H9 (cell line): ENCODE data around the gene SDK2. TPM values are rescaled to one million over a fixed set of nuclear protein-coding genes. Genes with fewer than 3 reads are reported as not detected.
A peak's percentile ranks its signal among the peaks of the same experiment; 100 is the strongest.

Source experiments
- DNase-seq: peaks from one replicate; pipeline ENCODE4 v3.0.0-alpha.2; 2017
- H2AFZ ChIP-seq: one replicate; pipeline ENCODE4 v1.6.1; 2013; ENCODE audit warnings: mild to moderate bottlenecking, low read length, control low read depth, moderate library complexity
- H2AK5ac ChIP-seq: 2 replicates; pipeline ENCODE4 v1.6.1; 2013; ENCODE audit warnings: low read length, control low read depth, mixed read lengths; ENCODE audit not compliant: insufficient read length
- H2BK120ac ChIP-seq: one replicate; pipeline ENCODE4 v1.6.1; 2013; ENCODE audit warnings: low read depth, mild to moderate bottlenecking, low read length, control low read depth, inconsistent platforms; ENCODE audit not compliant: poor library complexity, severe bottlenecking
- H2BK12ac ChIP-seq: 2 replicates; pipeline ENCODE4 v1.6.1; 2013; ENCODE audit warnings: low read length, control low read depth, mixed read lengths, low read depth; ENCODE audit not compliant: insufficient read length
- H2BK15ac ChIP-seq: 2 replicates; pipeline ENCODE4 v1.6.1; 2013; ENCODE audit warnings: low read depth, low read length, control low read depth
- H2BK20ac ChIP-seq: one replicate; pipeline ENCODE4 v1.6.1; 2013; ENCODE audit warnings: low read depth, mild to moderate bottlenecking, low read length, control low read depth, inconsistent platforms; ENCODE audit not compliant: poor library complexity, severe bottlenecking
- H2BK5ac ChIP-seq: 2 replicates; pipeline ENCODE4 v1.6.1; 2013; ENCODE audit warnings: low read length, control low read depth, mixed read lengths; ENCODE audit not compliant: insufficient read length
- H3K14ac ChIP-seq: 2 replicates; pipeline ENCODE4 v1.6.1; 2013; ENCODE audit warnings: low read length, control low read depth; ENCODE audit not compliant: insufficient read depth
- H3K18ac ChIP-seq: 2 replicates; pipeline ENCODE4 v1.6.1; 2013; ENCODE audit warnings: low read depth, mild to moderate bottlenecking, mixed read lengths, low read length, control low read depth; ENCODE audit not compliant: insufficient read length
- H3K23ac ChIP-seq: 2 replicates; pipeline ENCODE4 v1.6.1; 2013; ENCODE audit warnings: low read length, control low read depth, mixed read lengths, low read depth; ENCODE audit not compliant: insufficient read length
- H3K23me2 ChIP-seq: 2 replicates; pipeline ENCODE4 v1.6.1; 2013; ENCODE audit warnings: low read depth, mild to moderate bottlenecking, mixed read lengths, low read length, control low read depth; ENCODE audit not compliant: insufficient read length, poor library complexity, severe bottlenecking
- H3K27ac ChIP-seq: 2 replicates; pipeline ENCODE4 v1.5.1; 2013; ENCODE audit warnings: low read length, control low read depth, mixed read lengths, low read depth; ENCODE audit not compliant: insufficient read length
- H3K27me3 ChIP-seq: 2 replicates; pipeline ENCODE4 v1.6.1; 2013; ENCODE audit warnings: low read length, control low read depth, inconsistent platforms; ENCODE audit not compliant: insufficient read depth
- H3K4ac ChIP-seq: 2 replicates; pipeline ENCODE4 v1.6.1; 2013; ENCODE audit warnings: low read depth, mild to moderate bottlenecking, control low read depth, inconsistent platforms, low read length, moderate library complexity
- H3K4me1 ChIP-seq: 2 replicates; pipeline ENCODE4 v1.6.1; 2013; ENCODE audit warnings: low read length, control low read depth, inconsistent platforms; ENCODE audit not compliant: insufficient read depth
- H3K4me2 ChIP-seq: 2 replicates; pipeline ENCODE4 v1.6.1; 2013; ENCODE audit warnings: low read length, control low read depth, mixed read lengths; ENCODE audit not compliant: insufficient read length, insufficient read depth
- H3K56ac ChIP-seq: 2 replicates; pipeline ENCODE4 v1.6.1; 2013; ENCODE audit warnings: low read depth, mild to moderate bottlenecking, mixed read lengths, low read length, control low read depth; ENCODE audit not compliant: insufficient read length
- H3K79me1 ChIP-seq: 2 replicates; pipeline ENCODE4 v1.6.1; 2013; ENCODE audit warnings: low read depth, mild to moderate bottlenecking, moderate library complexity, low read length, control low read depth, inconsistent platforms; ENCODE audit not compliant: insufficient read depth, poor library complexity, severe bottlenecking
- H3K79me2 ChIP-seq: 2 replicates; pipeline ENCODE4 v1.6.1; 2013; ENCODE audit warnings: low read length, control low read depth, inconsistent platforms; ENCODE audit not compliant: insufficient read depth
- H3K9ac ChIP-seq: 2 replicates; pipeline ENCODE4 v1.6.1; 2013; ENCODE audit warnings: low read length, control low read depth, mixed read lengths; ENCODE audit not compliant: insufficient read length; ENCODE audit errors: extremely low read depth
- H3K9me3 ChIP-seq: one replicate; pipeline ENCODE4 v1.6.1; 2013; ENCODE audit warnings: low read depth, low read length, inconsistent platforms; ENCODE audit not compliant: control insufficient read depth
- H3T11ph ChIP-seq: one replicate; pipeline ENCODE4 v1.6.1; 2013; ENCODE audit warnings: mild to moderate bottlenecking, low read length, control low read depth, inconsistent platforms
- H4K20me1 ChIP-seq: one replicate; pipeline ENCODE4 v1.6.1; 2013; ENCODE audit not compliant: control insufficient read depth, insufficient read length, insufficient read depth
- H4K5ac ChIP-seq: 2 replicates; pipeline ENCODE4 v1.6.1; 2013; ENCODE audit warnings: low read depth, mild to moderate bottlenecking, mixed read lengths, low read length, control low read depth; ENCODE audit not compliant: insufficient read length
- H4K8ac ChIP-seq: replicated peaks from 2 replicates; pipeline ENCODE4 v1.6.1; 2013; ENCODE audit warnings: low read length, control low read depth, mixed read lengths, low read depth; ENCODE audit not compliant: insufficient read length
- H4K91ac ChIP-seq: 2 replicates; pipeline ENCODE4 v1.6.1; 2013; ENCODE audit warnings: low read depth, mild to moderate bottlenecking, moderate library complexity, mixed read lengths, low read length, control low read depth; ENCODE audit not compliant: insufficient read length
- H3K27ac Mint-ChIP-seq, 3 experiments: 2 replicates in 2 of 3; 3 replicates in 1 of 3; pipeline ENCODE4 v1.8.0; 2020 to 2021; ENCODE audit warnings: mixed read lengths in 3 of 3, mild to moderate bottlenecking in 1 of 3, moderate library complexity in 1 of 3
- H3K27me3 Mint-ChIP-seq: 2 replicates; pipeline ENCODE4 v1.8.0; 2021; ENCODE audit warnings: low read depth, mild to moderate bottlenecking, moderate library complexity, mixed read lengths
- H3K36me3 Mint-ChIP-seq, 3 experiments: 2 replicates in 2 of 3; 3 replicates in 1 of 3; pipeline ENCODE4 v1.8.0; 2020 to 2021; ENCODE audit warnings: low read depth in 3 of 3, mixed read lengths in 3 of 3; ENCODE audit not compliant: insufficient read depth in 1 of 3
- H3K4me1 Mint-ChIP-seq, 2 experiments: 2 replicates each; pipeline ENCODE4 v1.8.0; 2020; ENCODE audit warnings: mixed read lengths in 2 of 2
- H3K4me3 Mint-ChIP-seq, 2 experiments: 2 replicates in 1 of 2; 3 replicates in 1 of 2; pipeline ENCODE4 v1.8.0; 2020 to 2021; ENCODE audit warnings: mild to moderate bottlenecking in 2 of 2, mixed read lengths in 2 of 2, moderate library complexity in 1 of 2
- H3K9me3 Mint-ChIP-seq, 2 experiments: 2 replicates in 1 of 2; 3 replicates in 1 of 2; pipeline ENCODE4 v1.8.0; 2020; ENCODE audit warnings: mild to moderate bottlenecking in 2 of 2, mixed read lengths in 2 of 2, moderate library complexity in 1 of 2
- CTCF ChIP-seq: fragments of 200-600 bp; sonication (generic); conservative IDR thresholded peaks from 3 replicates; pipeline ENCODE4 v1.8.0; 2021; ENCODE audit warnings: antibody characterized with exemption, mild to moderate bottlenecking
- WGBS: extraction: QIAGEN DNeasy Blood & Tissue Kit; methylation state at CpG from one replicate; pipeline ENCODE4 v1.1.7; 2013; ENCODE audit warnings: missing lambda C conversion rate, low lambda C conversion rate, mixed read lengths; ENCODE audit not compliant: insufficient read length; ENCODE audit errors: extremely low coverage; 5-methylcytosine and 5-hydroxymethylcytosine counted together
- total RNA-seq: library from RNA; stranded (reverse); gene quantifications from 2 replicates; pipeline ENCODE4 v1.2.1, GENCODE V29; 2021

SDK2 gene
- total RNA-seq, 1 experiment from 2014 or later: 9.1 TPM

GRCh38 chr17:73566905-73567782 is 77.1 kb downstream of the SDK2 start:
- Mint-ChIP-seq H3K27me3 (0 out of 2 replicates have a peak, but pooled peaks cover 1% of the 10 kb centered on the region), H3K4me3 (peak overlapping the region in 1 of 2 experiments; percentile 24; a peak in 1 of 5 replicates), H3K27ac (peak overlapping the region; percentile 91 to 96 (median 93)), H3K4me1 (peaks cover 54 to 79% of the 10 kb centered on the region in 2 experiments), H3K9me3 (no peaks in the 10 kb centered on the region), H3K36me3 (no peaks in the 10 kb centered on the region)
- no peaks in the 10 kb centered on the region for H3K27me3 ChIP-seq
- H2BK15ac ChIP-seq: no peak overlapping the region
- no peak overlapping the region for H2BK120ac ChIP-seq
- H3K9ac ChIP-seq: no peak overlapping the region
- peak overlapping the region; percentile 28 for H3K4me2 ChIP-seq
- H4K91ac ChIP-seq: no peak overlapping the region
- peak; percentile 85 for DNase-seq
- peak overlapping the region; percentile 54; the same call in 1 of the 2 replicates for H3K14ac ChIP-seq
- no peak overlapping the region for H3K23ac ChIP-seq
- no peaks in the 10 kb centered on the region for H4K20me1 ChIP-seq
- no peak overlapping the region for H2AFZ ChIP-seq
- H3K4ac ChIP-seq: no peak overlapping the region
- H3K23me2 ChIP-seq: no peaks in the 10 kb centered on the region
- H2BK12ac ChIP-seq: no peak overlapping the region
- H3K27ac ChIP-seq: peak overlapping the region; percentile 38
- H4K5ac ChIP-seq: no peak overlapping the region
- no peaks in the 10 kb centered on the region for H3K9me3 ChIP-seq
- H2AK5ac ChIP-seq: no peak overlapping the region
- H3K4me1 ChIP-seq: peaks cover 4% of the 10 kb centered on the region
- no CpG with 5 or more reads among the region's 11 CpGs for WGBS
- H3K79me1 ChIP-seq: no peaks in the 10 kb centered on the region
- no peaks in the 10 kb centered on the region for H3K79me2 ChIP-seq
- H3T11ph ChIP-seq: no peak overlapping the region
- no peak overlapping the region for H2BK20ac ChIP-seq
- H3K56ac ChIP-seq: no peak overlapping the region
- no peak overlapping the region for H4K8ac ChIP-seq
- H3K18ac ChIP-seq: peak overlapping the region; percentile 68
- no peak for TF ChIP-seq CTCF
- peak overlapping the region; percentile 20 for H2BK5ac ChIP-seq
